Prostate gland (tissue), 2 donors: ENCODE measurements around the gene GNAZ.

Source experiments
- CTCF ChIP-seq, 4 experiments: fragments of 200-600 bp in 2 of 4; fragments of 450-650 bp in 2 of 4; sonication (generic) in 2 of 4; IDR thresholded peaks; 1 replicate in 3 of 4; 2 replicates in 1 of 4; pipeline ENCODE4 v1.5.1; 2016 to 2019; ENCODE audit warnings: antibody characterized with exemption in 4 of 4, mild to moderate bottlenecking in 2 of 4, moderate library complexity in 2 of 4
- POLR2A ChIP-seq: fragments of 450-650 bp; IDR thresholded peaks from one replicate; pipeline ENCODE4 v1.6.1; 2016; ENCODE audit warnings: antibody characterized with exemption, mild to moderate bottlenecking
- POLR2AphosphoS5 ChIP-seq: sonication (generic); formaldehyde crosslinking; IDR thresholded peaks from one replicate; pipeline ENCODE4 v1.6.1; 2017; ENCODE audit warnings: antibody characterized with exemption

GRCh38 chr22:23110922-23111527 lies 40.7 kb downstream of the GNAZ start:
- TF ChIP-seq POLR2A (no peak), CTCF (IDR thresholded peaks at IDR 0.05) (no peak), POLR2AphosphoS5 (no peak)
